Measurements from ENCODE around the gene SPO11.

The SPO11 gene

DNA sequence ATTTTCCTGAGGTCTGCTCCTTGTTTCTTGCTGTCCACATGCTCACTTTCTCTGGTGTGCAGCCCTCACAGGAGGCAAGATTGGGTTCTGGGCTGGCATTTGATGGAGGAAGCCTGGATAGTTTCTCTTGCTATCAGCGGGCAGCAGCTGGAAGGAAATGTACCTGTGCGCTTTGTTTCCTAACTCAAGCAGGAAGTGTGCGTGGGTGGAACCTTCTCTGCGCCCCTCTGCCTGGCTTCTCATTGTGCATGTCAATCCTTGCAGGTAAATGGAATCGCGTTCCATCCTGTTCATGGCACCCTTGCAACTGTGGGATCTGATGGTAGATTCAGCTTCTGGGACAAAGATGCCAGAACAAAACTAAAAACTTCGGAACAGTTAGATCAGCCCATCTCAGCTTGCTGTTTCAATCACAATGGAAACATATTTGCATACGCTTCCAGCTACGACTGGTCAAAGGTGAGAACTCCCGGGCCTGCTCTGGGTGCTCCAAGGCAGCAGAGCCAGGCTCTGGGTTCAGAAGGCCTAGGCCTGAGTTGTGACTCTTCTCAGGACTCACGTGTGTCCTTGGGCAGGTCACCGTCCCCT lies 44.8 kb downstream of the SPO11 start:
- TF ChIP-seq, protein P1, sequence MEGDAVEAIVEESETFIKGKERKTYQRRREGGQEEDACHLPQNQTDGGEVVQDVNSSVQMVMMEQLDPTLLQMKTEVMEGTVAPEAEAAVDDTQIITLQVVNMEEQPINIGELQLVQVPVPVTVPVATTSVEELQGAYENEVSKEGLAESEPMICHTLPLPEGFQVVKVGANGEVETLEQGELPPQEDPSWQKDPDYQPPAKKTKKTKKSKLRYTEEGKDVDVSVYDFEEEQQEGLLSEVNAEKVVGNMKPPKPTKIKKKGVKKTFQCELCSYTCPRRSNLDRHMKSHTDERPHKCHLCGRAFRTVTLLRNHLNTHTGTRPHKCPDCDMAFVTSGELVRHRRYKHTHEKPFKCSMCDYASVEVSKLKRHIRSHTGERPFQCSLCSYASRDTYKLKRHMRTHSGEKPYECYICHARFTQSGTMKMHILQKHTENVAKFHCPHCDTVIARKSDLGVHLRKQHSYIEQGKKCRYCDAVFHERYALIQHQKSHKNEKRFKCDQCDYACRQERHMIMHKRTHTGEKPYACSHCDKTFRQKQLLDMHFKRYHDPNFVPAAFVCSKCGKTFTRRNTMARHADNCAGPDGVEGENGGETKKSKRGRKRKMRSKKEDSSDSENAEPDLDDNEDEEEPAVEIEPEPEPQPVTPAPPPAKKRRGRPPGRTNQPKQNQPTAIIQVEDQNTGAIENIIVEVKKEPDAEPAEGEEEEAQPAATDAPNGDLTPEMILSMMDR (IDR thresholded peaks at IDR 0.05; ENCODE audit: insufficient read depth, low read length, poor library complexity, severe bottlenecking), result no peak
- Histone ChIP-seq H3K4me3 (replicated peaks; ENCODE audit: low read depth, low read length) (no peak overlapping the region), H3K36me3 (ENCODE audit: control insufficient read depth, insufficient read depth, low read length) (peaks cover 40% of the 10 kb centered on the region), H3K27me3 (replicated peaks; ENCODE audit: control insufficient read depth, insufficient read depth, low read length) (no peaks in the 10 kb centered on the region)
- no peak for DNase-seq (ENCODE audit: extremely low read depth, insufficient read length)

DNA sequence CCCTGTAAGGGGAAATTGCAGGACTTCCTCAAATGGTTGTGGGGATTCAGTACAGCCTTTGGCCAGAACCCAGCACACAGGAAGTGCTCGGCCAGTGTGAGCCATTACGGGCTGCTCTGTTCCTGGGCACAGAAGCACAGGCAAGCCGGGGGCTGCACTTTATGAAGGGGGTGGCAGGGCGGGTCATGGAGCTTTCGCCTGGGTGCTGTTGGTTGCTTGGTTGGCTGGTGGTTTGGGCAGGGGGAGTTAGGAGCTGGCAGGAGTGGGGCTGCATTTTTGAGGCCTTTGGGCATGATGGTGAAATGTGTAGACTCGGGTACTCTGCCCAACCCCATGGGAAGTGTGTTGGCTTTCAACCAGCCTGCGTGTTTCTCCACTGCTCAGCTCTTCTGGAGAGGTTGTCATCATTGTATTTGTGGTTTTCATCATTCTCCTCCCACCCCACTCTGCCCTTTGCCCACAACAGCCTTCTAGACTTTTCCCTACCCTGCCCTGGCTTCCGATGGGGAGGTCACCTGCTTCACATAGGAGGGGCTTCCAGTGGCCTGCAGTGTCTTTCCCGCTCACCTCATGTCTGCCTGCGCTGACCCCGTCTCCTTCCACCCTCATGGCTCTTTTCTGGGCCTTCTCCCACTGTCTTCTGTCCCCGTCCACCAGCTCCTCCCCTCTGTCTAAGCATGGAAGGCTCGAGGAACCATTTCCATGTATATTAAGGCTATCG lies 45.5 kb downstream of the SPO11 start:
- Histone ChIP-seq H3K36me3 (ENCODE audit: control insufficient read depth, insufficient read depth, low read length) (peaks cover 34% of the 10 kb centered on the region), H3K4me3 (replicated peaks; ENCODE audit: low read depth, low read length) (no peak overlapping the region), H3K27me3 (replicated peaks; ENCODE audit: control insufficient read depth, insufficient read depth, low read length) (no peaks in the 10 kb centered on the region)
- DNase-seq (ENCODE audit: extremely low read depth, insufficient read length), result no peak
- TF ChIP-seq, protein P1 (IDR thresholded peaks at IDR 0.05; ENCODE audit: insufficient read depth, low read length, poor library complexity, severe bottlenecking), result no peak

DNA sequence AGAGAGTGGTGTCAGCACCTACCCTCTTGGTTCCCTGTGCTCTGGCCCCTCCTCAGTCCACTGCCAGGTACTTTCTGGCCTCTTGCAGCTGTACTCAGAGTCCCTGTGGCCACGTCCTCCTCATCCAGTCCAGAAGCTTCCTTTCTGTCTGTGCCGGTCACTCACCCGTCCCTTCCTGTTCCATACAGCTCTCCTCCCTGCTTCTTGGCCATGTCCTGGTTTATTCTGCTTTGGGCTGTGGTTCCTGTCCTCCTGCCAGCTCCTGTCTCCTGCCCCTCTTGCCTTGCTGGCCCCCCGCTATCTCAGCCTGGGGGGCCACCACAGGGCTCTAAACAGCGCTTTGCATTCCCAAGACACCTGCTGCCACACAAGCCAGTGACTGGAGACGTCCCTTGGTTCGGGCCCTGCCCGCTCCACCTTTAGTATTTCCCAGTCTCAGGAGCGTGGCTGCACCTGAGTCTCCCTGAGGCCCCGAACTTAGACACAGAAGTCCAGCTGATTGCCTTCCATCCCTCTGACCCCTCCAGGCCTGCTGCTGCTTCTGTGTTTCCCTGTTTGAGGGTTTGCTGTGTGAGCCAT lies 46.1 kb downstream of the SPO11 start:
- peaks cover 34% of the 10 kb centered on the region for H3K36me3 ChIP-seq (ENCODE audit: control insufficient read depth, insufficient read depth, low read length)
- H3K27me3 ChIP-seq (replicated peaks; ENCODE audit: control insufficient read depth, insufficient read depth, low read length), result no peaks in the 10 kb centered on the region
- TF ChIP-seq, protein P1 (IDR thresholded peaks at IDR 0.05; ENCODE audit: insufficient read depth, low read length, poor library complexity, severe bottlenecking), result no peak
- H3K4me3 ChIP-seq (replicated peaks; ENCODE audit: low read depth, low read length), result no peak overlapping the region
- no peak for DNase-seq (ENCODE audit: extremely low read depth, insufficient read length)

DNA sequence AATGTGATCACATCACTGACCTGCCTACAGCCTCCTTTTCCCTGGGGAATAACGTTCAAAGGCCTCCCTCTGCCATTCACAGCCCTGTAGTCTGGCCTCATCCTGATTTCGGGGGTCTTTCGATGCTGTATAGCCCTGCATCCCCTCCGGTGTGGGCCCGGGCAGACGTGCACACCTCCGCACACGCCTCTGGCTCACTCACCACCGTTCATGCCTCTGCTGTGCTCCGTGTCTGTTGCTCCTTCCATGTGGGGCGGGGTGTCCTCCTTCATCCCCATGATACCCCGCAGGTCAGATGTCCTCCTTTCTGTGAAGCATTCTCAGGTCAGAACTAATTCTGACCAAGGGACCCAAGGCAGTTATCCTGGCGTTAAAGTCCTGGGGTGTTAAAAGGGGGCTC lies 47.7 kb downstream of the SPO11 start:
- no peaks in the 10 kb centered on the region for H3K27me3 ChIP-seq (replicated peaks; ENCODE audit: control insufficient read depth, insufficient read depth, low read length)

DNA sequence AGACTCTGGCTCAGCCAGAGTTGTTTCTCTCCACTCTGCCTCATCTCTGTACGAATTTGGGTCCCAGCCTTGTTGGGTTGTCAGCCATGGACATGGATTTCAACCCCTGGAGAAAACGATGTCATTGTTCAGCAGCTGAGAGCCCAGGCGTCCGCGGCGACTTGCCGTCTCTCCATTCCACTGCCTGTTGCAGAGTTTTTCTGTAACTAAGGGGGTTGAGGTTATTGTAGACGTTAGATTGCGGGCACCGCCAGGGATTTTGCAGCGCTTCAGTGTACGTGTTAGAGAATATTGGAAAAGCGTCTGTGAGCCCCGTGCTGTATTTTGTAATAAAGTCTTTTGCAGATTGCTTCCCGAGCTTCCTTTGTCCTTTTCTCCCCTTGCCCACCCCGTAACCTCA lies 48.5 kb downstream of the SPO11 start:
- no peaks in the 10 kb centered on the region for H3K27me3 ChIP-seq (replicated peaks; ENCODE audit: control insufficient read depth, insufficient read depth, low read length)
- H3K4me3 ChIP-seq (replicated peaks; ENCODE audit: low read depth, low read length), result no peak overlapping the region
- DNase-seq (ENCODE audit: extremely low read depth, insufficient read length), result no peak
- peaks cover 26% of the 10 kb centered on the region for H3K36me3 ChIP-seq (ENCODE audit: control insufficient read depth, insufficient read depth, low read length)
- TF ChIP-seq, protein P1 (IDR thresholded peaks at IDR 0.05; ENCODE audit: insufficient read depth, low read length, poor library complexity, severe bottlenecking), result no peak

More for the DNA sequence above, 47.7 kb downstream of the SPO11 start:
- Histone ChIP-seq H3K36me3 (ENCODE audit: control insufficient read depth, insufficient read depth, low read length) (peaks cover 27% of the 10 kb centered on the region), H3K4me3 (replicated peaks; ENCODE audit: low read depth, low read length) (no peak overlapping the region)
- no peak for DNase-seq (ENCODE audit: extremely low read depth, insufficient read length)
- TF ChIP-seq, protein P1 (IDR thresholded peaks at IDR 0.05; ENCODE audit: insufficient read depth, low read length, poor library complexity, severe bottlenecking), result no peak
